Fibroblast of skin of scalp (primary cell): ENCODE measurements around the gene RNGTT.

Experiments used
- DNase-seq: peaks from one replicate; pipeline ENCODE4 v3.0.0-alpha.2; 2013

Gene RNGTT

DNA sequence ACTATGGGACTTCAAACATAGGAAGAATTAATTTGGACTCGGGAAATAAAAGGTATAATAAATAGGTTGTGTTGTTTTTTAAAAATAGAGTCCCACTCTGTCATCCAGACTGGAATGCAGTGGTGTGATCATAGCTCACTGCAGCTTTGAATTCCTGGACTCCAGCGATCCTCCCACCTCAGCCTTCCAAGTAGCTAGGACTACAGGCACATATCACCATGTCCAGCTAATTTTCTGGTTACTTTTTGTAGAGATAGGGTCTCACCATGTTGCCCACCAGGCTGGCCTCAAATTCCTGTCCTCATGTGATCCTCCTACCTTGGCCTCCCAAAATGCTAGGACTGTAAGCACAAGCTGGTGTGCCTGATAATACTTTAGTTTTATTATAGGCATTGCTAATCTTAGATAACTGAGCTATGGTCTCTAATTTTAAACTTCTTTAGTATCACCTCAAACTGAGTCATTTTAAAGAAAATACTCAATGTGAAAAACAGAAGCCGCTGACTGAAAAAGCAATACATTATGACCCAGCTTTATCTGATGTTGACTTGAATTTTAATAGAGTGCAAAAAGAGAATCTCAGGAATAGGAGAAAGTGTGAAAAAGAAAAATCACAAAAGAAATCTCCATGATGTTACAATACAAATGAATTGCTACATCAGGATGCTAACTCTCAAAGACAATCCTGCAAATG lies 251.0 kb downstream of the RNGTT start:
- no peak for DNase-seq

GRCh38 chr6:88709819-88710246 lies 253.6 kb downstream of the RNGTT start:
- DNase-seq: no peak

GRCh38 chr6:88708197-88708744 lies 255.1 kb downstream of the RNGTT start:
- no peak for DNase-seq

- no peak for DNase-seq
These were observed 257.8 kb downstream of the RNGTT start for GRCh38 chr6:88705601-88706000.

GRCh38 chr6:88704980-88705379 lies 258.4 kb downstream of the RNGTT start:
- peak; percentile 19 for DNase-seq

GRCh38 chr6:88702956-88703556 lies 260.4 kb downstream of the RNGTT start:
- DNase-seq: peak; percentile 56

DNA sequence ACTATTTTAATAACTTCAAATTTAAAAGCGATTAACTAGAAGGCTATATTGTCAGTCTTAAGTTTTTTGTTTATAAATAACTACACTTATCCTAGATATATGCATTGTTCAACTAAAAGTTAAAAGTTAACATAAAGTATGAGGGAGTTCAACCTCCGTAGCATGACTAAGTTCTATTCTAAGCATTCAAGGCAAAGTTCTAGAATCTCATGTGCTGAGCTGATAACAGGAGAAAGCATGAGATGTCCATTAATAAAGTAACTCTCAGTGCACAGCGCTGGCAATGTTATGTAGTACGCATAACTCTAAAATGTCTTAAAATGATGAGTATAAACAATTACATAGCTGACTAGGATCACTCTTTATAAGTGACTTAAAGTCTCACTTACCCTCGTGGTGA lies 264.8 kb downstream of the RNGTT start:
- DNase-seq: no peak

DNA sequence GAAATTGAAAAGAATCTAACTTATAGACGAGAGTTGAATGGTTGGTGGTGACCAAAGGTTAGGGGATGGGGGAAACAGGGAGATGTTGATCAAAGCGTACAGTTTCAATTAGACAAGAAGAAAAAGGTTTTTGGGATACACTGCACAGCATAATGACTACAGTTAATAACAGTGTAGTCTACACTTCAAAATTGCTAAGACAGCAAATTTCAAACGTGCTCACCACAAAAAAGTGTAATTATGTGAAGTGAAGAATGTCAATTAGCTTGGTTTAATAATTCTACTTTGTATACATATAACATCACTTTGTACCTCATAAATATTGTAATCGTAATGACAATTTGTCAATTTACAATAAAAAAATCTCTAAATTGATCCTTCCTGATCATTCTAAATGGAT lies 267.5 kb downstream of the RNGTT start:
- no peak for DNase-seq

- no peak for DNase-seq
These were observed 279.7 kb downstream of the RNGTT start for GRCh38 chr6:88683734-88684133.

- DNase-seq: no peak
These were observed 282.8 kb downstream of the RNGTT start for GRCh38 chr6:88680654-88681053.

DNA sequence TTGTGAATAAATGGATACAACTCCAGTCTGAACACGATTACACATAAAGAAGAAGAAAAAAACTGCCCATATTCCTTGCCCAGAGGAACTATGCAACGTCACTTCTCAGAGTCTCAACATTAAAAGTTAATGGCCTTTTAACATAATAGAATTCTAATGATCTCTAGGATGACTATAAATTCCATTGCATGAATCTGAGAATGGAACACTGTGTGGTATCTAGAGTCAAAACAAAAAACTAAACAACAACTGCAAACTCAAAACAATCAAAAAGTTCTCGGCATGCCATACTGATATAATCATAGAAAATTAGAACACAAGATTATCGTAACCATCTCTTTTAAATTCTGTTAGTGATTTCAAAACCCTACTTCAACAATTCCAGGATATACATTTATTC lies 283.6 kb downstream of the RNGTT start:
- no peak for DNase-seq

DNA sequence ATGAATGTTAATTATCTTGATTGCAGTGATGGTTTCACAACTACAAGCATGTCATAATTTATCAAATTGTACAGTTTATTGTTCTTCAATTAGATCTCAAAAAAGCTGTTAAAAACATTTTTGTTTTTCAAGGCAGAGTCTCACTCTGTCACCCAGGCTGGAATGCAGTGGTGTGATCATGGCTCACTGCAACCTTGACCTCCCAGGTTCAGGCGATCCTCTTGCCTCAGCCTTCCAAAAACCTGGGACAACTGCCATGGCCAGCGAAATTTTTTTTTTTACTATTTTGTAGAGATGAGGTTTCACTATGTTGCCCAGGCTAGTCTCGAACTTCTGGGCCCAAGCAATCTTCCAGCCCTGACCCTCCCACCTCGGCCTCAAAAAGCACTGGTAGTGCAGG lies 286.1 kb downstream of the RNGTT start:
- no peak for DNase-seq

- DNase-seq: no peak
These were observed 291.8 kb downstream of the RNGTT start for GRCh38 chr6:88671624-88672023.

GRCh38 chr6:88670369-88670768 lies 293.0 kb downstream of the RNGTT start:
- DNase-seq: no peak

DNA sequence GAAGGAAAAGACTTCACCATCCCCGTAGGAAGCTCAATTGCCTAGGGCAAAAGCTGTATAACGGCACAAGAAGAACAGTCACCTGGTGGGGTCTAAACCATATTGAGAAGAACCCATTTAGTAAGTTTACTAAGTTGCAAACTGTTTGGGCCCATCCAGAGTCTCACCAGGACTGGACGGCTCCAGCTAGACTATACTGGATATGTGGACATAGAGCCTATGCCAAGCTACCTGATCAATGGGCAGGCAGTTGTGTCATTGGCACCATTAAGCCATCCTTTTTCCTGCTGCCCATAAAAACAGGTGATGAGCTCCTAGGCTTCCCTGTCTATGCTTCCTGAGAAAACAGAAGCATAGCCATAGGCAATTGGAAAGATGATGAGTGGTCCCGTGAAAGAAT lies 293.9 kb downstream of the RNGTT start:
- no peak for DNase-seq

GRCh38 chr6:88666901-88667300 lies 296.5 kb downstream of the RNGTT start:
- no peak for DNase-seq

DNA sequence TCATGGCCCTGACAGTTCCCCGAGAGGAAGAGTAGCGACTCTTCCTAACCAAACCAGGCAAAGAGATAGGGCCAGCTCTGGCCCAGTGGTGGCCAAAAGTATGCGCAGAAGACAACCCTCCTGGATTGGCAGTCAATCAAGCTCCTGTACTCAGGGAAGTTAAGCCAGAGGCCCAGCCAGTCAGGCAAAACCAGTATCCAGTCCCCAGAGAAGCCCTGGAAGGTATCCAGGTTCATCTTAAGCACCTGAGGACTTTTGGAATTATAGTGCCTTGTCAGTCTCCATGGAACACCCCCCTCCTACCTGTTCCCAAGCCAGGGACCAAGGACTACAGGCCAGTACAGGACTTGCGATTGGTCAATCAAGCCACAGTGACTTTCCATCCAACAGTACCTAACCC lies 298.3 kb downstream of the RNGTT start:
- no peak for DNase-seq

- no peak for DNase-seq
These were observed 299.6 kb downstream of the RNGTT start for GRCh38 chr6:88663801-88664200.

GRCh38 chr6:88662653-88663174 lies 300.7 kb downstream of the RNGTT start:
- no peak for DNase-seq

DNA sequence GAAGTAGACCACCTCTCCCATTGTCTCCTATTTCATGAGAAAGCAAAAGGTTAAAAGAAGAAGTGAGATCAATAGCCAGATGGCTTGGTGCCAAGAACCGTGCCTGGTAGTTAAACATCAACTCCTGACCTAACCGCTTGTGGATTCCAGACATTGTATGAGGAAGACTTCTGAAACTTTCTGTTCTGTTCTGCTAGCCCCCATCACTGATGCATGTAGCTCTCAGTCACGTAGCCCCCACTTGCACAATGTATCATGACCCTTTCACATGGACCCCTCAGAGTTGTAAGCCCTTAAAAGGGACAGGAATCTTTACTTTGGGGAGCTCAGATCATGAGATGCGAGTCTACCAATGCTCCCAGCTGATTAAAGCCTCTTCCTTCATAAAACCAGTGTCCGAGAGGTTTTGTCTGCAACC lies 301.2 kb downstream of the RNGTT start:
- DNase-seq: no peak

DNA sequence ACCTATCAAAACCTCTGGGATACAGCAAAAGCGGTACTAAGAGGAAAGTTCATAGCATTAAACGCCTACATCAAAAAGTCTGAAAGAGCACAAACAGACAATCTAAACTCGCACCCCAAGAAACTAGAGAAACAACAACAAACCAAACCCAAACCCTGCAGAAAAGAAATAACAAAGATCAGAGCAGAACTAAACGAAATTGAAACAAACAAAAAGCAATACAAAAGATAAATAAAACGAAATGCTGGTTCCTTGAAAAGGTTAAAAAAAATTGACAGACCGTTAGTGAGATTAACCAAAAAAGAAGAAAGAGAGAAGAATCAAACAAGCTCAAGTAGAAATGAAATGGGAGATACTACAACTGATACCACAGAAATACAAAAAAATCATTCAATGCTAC lies 302.3 kb downstream of the RNGTT start:
- DNase-seq: no peak

- DNase-seq: no peak
These were observed 307.8 kb downstream of the RNGTT start for GRCh38 chr6:88655586-88655985.

GRCh38 chr6:88653936-88654335 lies 309.5 kb downstream of the RNGTT start:
- DNase-seq: no peak

GRCh38 chr6:88651400-88651799 lies 312.0 kb downstream of the RNGTT start:
- no peak for DNase-seq
